ENCODE results near the gene S100A7A. TPM values are rescaled to one million over a fixed set of nuclear protein-coding genes. Genes with fewer than 3 reads are reported as not detected.
A peak's percentile ranks its signal among the peaks of the same experiment; 100 is the strongest.

Gene S100A7A
- not detected in 2 replicates for total RNA-seq (2014; rRNA removed; shearing (Covaris generic))
- not detected in 2 replicates for polyA plus RNA-seq (2015; cell fraction: cytosol; rRNA removed)
- not detected in 2 replicates for polyA plus RNA-seq (2015; cell fraction: nucleus; rRNA removed)

DNA sequence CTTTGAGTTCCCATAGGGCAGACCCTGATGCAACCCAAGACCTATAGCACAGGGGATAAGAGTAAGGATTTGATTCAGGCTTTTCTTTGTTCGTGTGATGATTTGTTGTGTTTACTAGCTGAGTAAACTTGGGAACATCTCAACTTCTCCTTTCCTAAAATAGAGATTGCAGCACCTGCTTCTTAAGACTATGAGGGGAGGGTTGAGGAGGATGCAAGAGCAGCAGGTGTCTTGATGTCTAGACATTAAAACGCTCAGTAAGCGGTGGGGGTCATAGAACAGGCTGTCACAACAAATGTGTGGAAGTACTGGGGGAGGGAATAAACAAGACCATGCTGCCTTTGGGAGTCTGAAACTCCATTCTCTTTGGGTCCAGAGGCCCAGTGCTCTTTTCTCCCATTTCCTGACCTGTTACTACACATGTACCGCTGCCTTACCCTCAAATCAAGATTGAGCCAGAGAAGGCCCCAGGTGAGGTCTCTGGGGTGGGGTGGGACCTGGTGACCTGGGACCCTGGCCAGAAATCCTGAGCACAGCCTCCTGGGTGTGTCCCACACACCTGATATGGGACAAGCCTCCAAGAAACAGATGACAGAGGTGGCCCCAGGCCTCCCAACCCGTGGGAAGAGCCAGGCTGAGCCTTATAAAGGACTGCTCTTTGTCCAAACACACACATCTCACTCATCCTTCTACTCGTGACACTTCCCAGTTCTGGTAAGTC, at the start of gene S100A7A:
S100A7A (plus strand) TSS at position 671 of the 721 bp plus-strand sequence. CDS start 1,563 bp downstream, outside the sequence.
- DNase-seq (ENCODE audit: low read depth, low spot score): no peak
- in situ Hi-C loops (cut with HindIII; ENCODE audit: low pct_unique_long_range_greater_than_20kb, low sequenced_read_pairs): no loop called here

DNA sequence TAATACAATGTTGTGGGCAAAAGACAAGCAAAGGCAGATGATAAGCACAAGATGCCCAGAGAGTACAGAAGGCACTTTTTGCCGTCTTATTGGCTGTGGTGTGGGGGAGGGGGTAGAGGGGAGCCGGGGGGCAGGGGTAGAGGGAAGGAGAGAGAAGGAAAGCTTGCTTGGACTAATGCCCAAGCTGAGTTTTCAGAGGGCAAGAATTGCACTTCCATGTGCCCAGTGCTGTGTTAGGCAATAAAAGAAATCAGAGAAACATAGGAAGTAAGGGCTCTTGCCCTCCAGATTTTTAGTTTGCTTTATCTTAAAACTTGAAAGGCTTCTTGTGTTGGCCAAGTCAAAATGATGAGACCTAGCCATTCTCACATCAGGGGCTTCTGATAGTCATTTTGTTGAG, 49.2 kb upstream of the S100A7A start:
- DNase-seq (ENCODE audit: low read depth, low spot score): no peak
- in situ Hi-C loops (cut with HindIII; ENCODE audit: low pct_unique_long_range_greater_than_20kb, low sequenced_read_pairs): loop anchor here (10.0 kb wide), 1 partner anchor 98 kb away; the partner anchor contains the start of gene S100A7

GRCh38 chr1:153368495-153368894, 47.8 kb upstream of the S100A7A start:
- in situ Hi-C loops (cut with HindIII; ENCODE audit: low pct_unique_long_range_greater_than_20kb, low sequenced_read_pairs): loop anchor here (10.0 kb wide), 1 partner anchor 96 kb away; the partner anchor contains the start of gene S100A7
- DNase-seq (ENCODE audit: low read depth, low spot score): no peak

DNA sequence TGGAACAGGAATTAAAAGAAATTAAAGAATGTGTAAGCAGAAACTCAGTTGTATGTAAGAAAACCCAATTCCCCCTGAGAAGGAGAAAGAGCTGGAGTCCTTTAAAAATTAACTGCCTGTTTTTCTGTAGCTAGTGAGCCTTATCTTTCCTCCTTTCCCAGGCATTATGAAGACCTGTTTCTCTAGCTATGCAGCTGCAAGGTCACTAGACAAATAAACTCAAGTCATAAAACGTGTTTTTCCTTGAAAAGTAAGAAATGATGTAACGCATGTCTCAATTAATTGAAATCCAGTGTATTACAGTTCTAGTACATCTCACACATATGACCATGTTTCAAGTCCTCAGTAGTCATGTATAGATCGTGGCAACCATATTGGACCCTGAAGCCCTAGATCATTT, 46.2 kb upstream of the S100A7A start:
- DNase-seq (ENCODE audit: low read depth, low spot score): no peak
- in situ Hi-C loops (cut with HindIII; ENCODE audit: low pct_unique_long_range_greater_than_20kb, low sequenced_read_pairs): no loop called here

GRCh38 chr1:153371231-153371630, 45.1 kb upstream of the S100A7A start:
- no peak for DNase-seq (ENCODE audit: low read depth, low spot score)
- in situ Hi-C loops (cut with HindIII; ENCODE audit: low pct_unique_long_range_greater_than_20kb, low sequenced_read_pairs): no loop called here

GRCh38 chr1:153372571-153372970, 43.7 kb upstream of the S100A7A start:
- DNase-seq (ENCODE audit: low read depth, low spot score): no peak
- in situ Hi-C loops (cut with HindIII; ENCODE audit: low pct_unique_long_range_greater_than_20kb, low sequenced_read_pairs): no loop called here

GRCh38 chr1:153374071-153374470, 42.2 kb upstream of the S100A7A start:
- in situ Hi-C loops (cut with HindIII; ENCODE audit: low pct_unique_long_range_greater_than_20kb, low sequenced_read_pairs): no loop called here
- no peak for DNase-seq (ENCODE audit: low read depth, low spot score)

- in situ Hi-C loops (cut with HindIII; ENCODE audit: low pct_unique_long_range_greater_than_20kb, low sequenced_read_pairs): no loop called here
- no peak for DNase-seq (ENCODE audit: low read depth, low spot score)
Measured at GRCh38 chr1:153375511-153375910, 40.8 kb upstream of the S100A7A start, which contains the start of gene S100A12. Gene S100A12 (minus strand): TSS chr1:153375621. CDS start chr1:153374592, 1,029 bp downstream.

- in situ Hi-C loops (cut with HindIII; ENCODE audit: low pct_unique_long_range_greater_than_20kb, low sequenced_read_pairs): no loop called here
- DNase-seq (ENCODE audit: low read depth, low spot score): no peak
Measured at GRCh38 chr1:153379591-153379990, 36.7 kb upstream of the S100A7A start.

- in situ Hi-C loops (cut with HindIII; ENCODE audit: low pct_unique_long_range_greater_than_20kb, low sequenced_read_pairs): no loop called here
- no peak for DNase-seq (ENCODE audit: low read depth, low spot score)
Measured at GRCh38 chr1:153380711-153381110, 35.6 kb upstream of the S100A7A start.

DNA sequence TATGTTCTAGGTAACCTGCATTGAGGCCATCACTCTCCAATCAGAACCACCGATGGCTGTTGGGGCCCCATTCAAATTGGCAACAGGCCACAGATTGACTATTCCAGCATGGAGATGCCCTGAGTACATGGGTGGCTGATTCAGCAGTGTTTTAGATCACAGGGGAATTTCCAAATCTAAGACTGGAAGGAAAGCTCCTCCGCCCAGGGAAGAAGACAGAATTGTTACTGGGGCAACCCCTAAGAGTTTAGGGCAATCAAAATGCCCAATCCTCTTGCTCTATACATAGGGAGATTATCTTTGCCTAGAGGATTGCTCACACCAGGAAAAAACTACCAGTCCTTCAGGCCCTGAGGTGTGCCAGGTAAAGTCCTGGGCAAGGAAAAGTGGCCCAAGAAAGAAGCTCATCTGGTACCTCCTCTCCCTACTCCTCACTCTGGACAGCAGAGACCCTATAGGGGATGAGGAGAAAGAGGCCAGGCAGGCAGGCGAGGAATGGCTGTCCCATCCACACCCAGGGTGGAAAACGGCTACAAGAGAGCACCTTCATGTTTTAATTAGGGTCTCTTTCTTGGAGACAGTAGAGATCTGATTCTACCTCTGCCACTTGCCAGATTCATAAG, 31.3 kb upstream of the S100A7A start:
- in situ Hi-C loops (cut with HindIII; ENCODE audit: low pct_unique_long_range_greater_than_20kb, low sequenced_read_pairs): no loop called here
- DNase-seq (ENCODE audit: low read depth, low spot score): no peak

DNA sequence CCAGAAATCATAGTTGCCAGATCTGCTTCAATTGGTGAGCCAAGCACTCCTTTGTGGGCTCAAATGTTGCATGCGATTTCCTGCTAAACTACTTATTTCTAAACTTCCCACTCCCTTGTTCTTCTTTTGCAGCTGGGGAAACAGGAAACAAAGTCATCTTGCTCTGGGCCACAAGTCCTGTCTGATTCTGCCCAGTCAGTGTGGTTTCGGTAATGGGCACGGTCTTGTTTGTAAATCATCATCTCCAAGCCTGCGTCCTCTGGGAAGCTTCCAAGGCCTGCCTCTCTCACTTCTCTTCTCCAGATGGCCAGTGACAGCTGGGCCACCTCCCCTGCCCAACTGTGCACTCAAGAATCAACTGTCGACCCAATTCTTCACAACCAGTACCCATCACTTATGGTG, 29.8 kb upstream of the S100A7A start:
- in situ Hi-C loops (cut with HindIII; ENCODE audit: low pct_unique_long_range_greater_than_20kb, low sequenced_read_pairs): no loop called here

GRCh38 chr1:153387001-153387400, 29.3 kb upstream of the S100A7A start:
- DNase-seq (ENCODE audit: low read depth, low spot score): no peak
- in situ Hi-C loops (cut with HindIII; ENCODE audit: low pct_unique_long_range_greater_than_20kb, low sequenced_read_pairs): no loop called here

More for the DNA sequence above, 29.8 kb upstream of the S100A7A start:
- no peak for DNase-seq (ENCODE audit: low read depth, low spot score)

DNA sequence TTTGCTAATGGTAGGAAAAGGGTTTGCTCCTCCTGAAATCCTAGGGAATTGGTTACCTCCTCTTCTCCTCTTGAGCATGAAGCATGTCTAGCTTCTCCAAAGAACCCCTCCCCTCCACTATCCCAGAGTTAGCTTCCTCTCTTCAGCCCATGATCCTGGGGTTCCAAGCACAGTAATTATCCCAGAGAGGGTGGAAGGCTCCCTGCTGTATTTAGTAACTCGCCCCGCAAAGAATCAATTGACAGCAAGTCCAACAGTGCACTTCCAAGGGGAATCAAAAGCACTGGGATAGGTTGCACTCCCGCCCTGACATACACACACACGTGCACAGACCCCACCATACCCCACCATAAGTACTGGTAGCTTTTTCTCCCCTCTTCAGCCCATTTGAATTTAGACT, 28.5 kb upstream of the S100A7A start:
- DNase-seq (ENCODE audit: low read depth, low spot score): no peak
- in situ Hi-C loops (cut with HindIII; ENCODE audit: low pct_unique_long_range_greater_than_20kb, low sequenced_read_pairs): no loop called here

DNA sequence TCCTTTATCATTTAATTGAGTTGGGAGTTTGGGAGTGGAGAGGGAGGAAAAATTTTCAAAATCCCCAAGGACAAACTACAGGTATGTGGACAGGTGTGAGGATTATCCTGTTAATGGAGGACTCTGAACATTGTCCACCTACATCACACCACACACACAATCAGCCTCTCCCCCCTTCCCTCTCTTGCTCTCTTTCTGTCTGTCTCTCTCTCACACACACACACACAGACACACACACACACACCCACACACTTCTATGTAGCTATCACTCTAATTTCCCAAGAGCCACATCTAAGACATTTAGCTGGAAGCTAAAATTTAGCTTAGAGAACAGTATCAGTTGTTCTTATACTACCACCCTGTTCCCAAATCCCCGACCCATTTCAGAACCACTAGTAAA, 26.9 kb upstream of the S100A7A start:
- in situ Hi-C loops (cut with HindIII; ENCODE audit: low pct_unique_long_range_greater_than_20kb, low sequenced_read_pairs): no loop called here
- no peak for DNase-seq (ENCODE audit: low read depth, low spot score)

DNA sequence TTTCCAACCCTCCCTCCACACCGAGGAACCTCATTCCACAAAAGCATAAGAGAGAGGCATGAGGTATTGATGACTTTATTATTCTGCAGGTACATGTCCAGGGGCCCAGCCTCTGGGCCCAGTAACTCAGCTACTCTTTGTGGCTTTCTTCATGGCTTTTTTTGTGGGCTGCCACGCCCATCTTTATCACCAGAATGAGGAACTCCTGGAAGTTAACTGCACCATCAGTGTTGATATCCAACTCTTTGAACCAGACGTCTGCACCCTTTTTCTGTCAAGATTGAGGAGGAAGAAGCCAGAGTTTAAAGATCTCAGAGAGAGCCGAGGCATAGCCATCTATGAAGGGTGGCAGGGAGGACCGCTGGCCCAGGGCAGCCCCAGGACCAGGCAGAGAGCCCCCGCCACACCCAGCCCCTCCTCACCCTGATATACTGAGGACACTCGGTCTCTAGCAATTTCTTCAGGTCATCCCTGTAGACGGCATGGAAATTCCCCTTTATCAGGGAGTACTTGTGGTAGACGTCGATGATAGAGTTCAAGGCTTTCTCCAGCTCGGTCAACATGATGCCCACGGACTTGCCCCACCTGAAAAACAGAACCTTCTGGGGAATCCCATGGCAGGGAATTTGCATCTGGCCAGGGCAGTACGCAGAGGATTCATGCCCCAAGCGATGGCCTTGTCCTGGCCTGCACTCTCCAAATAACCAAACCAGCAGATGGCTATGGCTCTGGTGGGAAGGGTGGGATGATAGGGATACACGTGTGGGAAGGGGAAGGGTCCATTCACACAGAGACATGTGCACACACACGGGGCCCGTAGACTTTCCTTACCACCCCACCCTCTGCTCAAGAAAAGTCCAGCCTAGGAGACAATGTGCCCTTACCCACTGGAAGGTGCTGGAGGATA, 26.1 kb upstream of the S100A7A start:
- DNase-seq (ENCODE audit: low read depth, low spot score): no peak
- in situ Hi-C loops (cut with HindIII; ENCODE audit: low pct_unique_long_range_greater_than_20kb, low sequenced_read_pairs): no loop called here

GRCh38 chr1:153390938-153391710, 25.2 kb upstream of the S100A7A start, which contains the start of gene S100A8:
Gene S100A8 (minus strand): TSS chr1:153391073. CDS start chr1:153390535, 538 bp downstream.
- peak; percentile 15 for DNase-seq (ENCODE audit: low read depth, low spot score)
- in situ Hi-C loops (cut with HindIII; ENCODE audit: low pct_unique_long_range_greater_than_20kb, low sequenced_read_pairs): no loop called here
